ENCODE measurements around the gene RALGPS2. TPM values are rescaled to one million over a fixed set of nuclear protein-coding genes. Genes with fewer than 3 reads are reported as not detected.

Gene RALGPS2
- total and polyA plus RNA-seq, 2 of the 13 experiments (the other 11 are each of a cell fraction or from before 2014, with no cell fraction given) = 15.6 to 36.0 TPM

GRCh38 chr1:178870221-178870620, 145.2 kb downstream of the RALGPS2 start:
- H3K36me3 ChIP-seq (replicated peaks in 1 of 2; ENCODE audit: control insufficient read depth in 1 of 2, insufficient read depth in 2 of 2, low read length in 2 of 2) = no peaks in the 10 kb centered on the region; a peak in 1 of 5 replicates
- WGBS (ENCODE audit: low lambda C conversion rate) = 63% methylated on average over 1 of the region's 1 CpG
- H3K27me3 ChIP-seq (ENCODE audit: control insufficient read depth in 1 of 2, insufficient read depth in 2 of 2, low read length in 2 of 2) = no peaks in the 10 kb centered on the region
- ChIA-PET POLR2A (no interaction called here), CTCF (ENCODE audit: low intra/inter-chr PET ratio, low total read pairs) (no interaction called here)
- peak overlapping the region; percentile 46 to 75 (median 68); a peak in 5 of 6 replicates for H3K4me3 ChIP-seq (replicated peaks in 1 of 3; ENCODE audit: insufficient read depth in 1 of 3, low read depth in 2 of 3, low read length in 3 of 3)
- ATAC-seq (no peak), DNase-seq (ENCODE audit: low spot score) (no peak), FAIRE-seq (no peak)
- peak overlapping the region; percentile 63 for H3K27ac ChIP-seq (ENCODE audit: extremely low read length, insufficient read depth, low read length)
- no peaks in the 10 kb centered on the region; the same call in 1 of the 2 replicates for H4K20me1 ChIP-seq (ENCODE audit: insufficient read depth, low read length)
- peaks cover 54% of the 10 kb centered on the region for H3K4me1 ChIP-seq (ENCODE audit: insufficient read depth, low read length)
- in situ Hi-C loops (cut with HindIII; ENCODE audit: extremely low pct_ligation_motif_present, low pct_unique_long_range_greater_than_20kb) = no loop called here
- no peaks in the 10 kb centered on the region for H3K9me3 ChIP-seq (ENCODE audit: low read length)
- 0 out of 2 replicates have a peak, but pooled peaks have one; percentile 42 for TF ChIP-seq HNRNPUL1 (IDR thresholded peaks at IDR 0.05; ENCODE audit: low read depth, low read length)
- no peak for TF ChIP-seq GATAD1 (CRISPR knock-in tag; IDR thresholded peaks at IDR 0.05)
- H3K9ac ChIP-seq (ENCODE audit: insufficient read depth, low read depth, low read length) = peak overlapping the region; percentile 31; the same call in 1 of the 2 replicates
- peaks cover 19% of the 10 kb centered on the region for H3K79me2 ChIP-seq (ENCODE audit: insufficient read depth, low read length)
- BruUV-seq (replicated peaks) = TSS peak; percentile 52
- peak overlapping the region; percentile 75 for H3K4me2 ChIP-seq (ENCODE audit: low read depth, low read length)
- intact Hi-C loops (cut with micrococcal nuclease; ENCODE audit: unreplicated experiment) = loop anchor here (2.0 to 10.0 kb wide), 4 partner anchors 47 to 325 kb away; no protein-coding TSS in a partner anchor
- H2AFZ ChIP-seq (ENCODE audit: low read length) = no peak overlapping the region

- FAIRE-seq (peak; percentile 34), ATAC-seq (peak; percentile 88), DNase-seq (ENCODE audit: low spot score) (peak; percentile 88)
- ChIA-PET CTCF (ENCODE audit: low intra/inter-chr PET ratio, low total read pairs) (no interaction called here), POLR2A (interaction anchor here (1.0 to 1.1 kb wide), 2 partner anchors 11 to 46 kb away, joined by 4 read pairs; no protein-coding TSS in a partner anchor)
- peaks cover 54% of the 10 kb centered on the region for H3K4me1 ChIP-seq (ENCODE audit: insufficient read depth, low read length)
- no TSS peak for BruUV-seq (replicated peaks)
- peak within 1 kb of the TSS; percentile 33; the same call in 1 of the 2 replicates for H3K9ac ChIP-seq (ENCODE audit: insufficient read depth, low read depth, low read length)
- intact Hi-C loops (cut with micrococcal nuclease; ENCODE audit: unreplicated experiment) = loop anchor here (2.0 to 10.0 kb wide), 4 partner anchors 46 to 326 kb away; no protein-coding TSS in a partner anchor
- H3K4me3 ChIP-seq (replicated peaks in 1 of 3; ENCODE audit: insufficient read depth in 1 of 3, low read depth in 2 of 3, low read length in 3 of 3) = peak within 1 kb of the TSS; percentile 46 to 75 (median 68)
- WGBS (ENCODE audit: low lambda C conversion rate) = 3% methylated on average over 4 of the region's 4 CpGs
- peak within 1 kb of the TSS; percentile 63 for H3K27ac ChIP-seq (ENCODE audit: extremely low read length, insufficient read depth, low read length)
- in situ Hi-C loops (cut with HindIII; ENCODE audit: extremely low pct_ligation_motif_present, low pct_unique_long_range_greater_than_20kb) = no loop called here
- H3K9me3 ChIP-seq (ENCODE audit: low read length) = no peaks in the 10 kb centered on the region
- H3K4me2 ChIP-seq (ENCODE audit: low read depth, low read length) = peak within 1 kb of the TSS; percentile 75
- H3K27me3 ChIP-seq (ENCODE audit: control insufficient read depth in 1 of 2, insufficient read depth in 2 of 2, low read length in 2 of 2) = no peaks in the 10 kb centered on the region
- no peak within 1 kb of the TSS for H2AFZ ChIP-seq (ENCODE audit: low read length)
- no peaks in the 10 kb centered on the region; the same call in 1 of the 2 replicates for H4K20me1 ChIP-seq (ENCODE audit: insufficient read depth, low read length)
- peaks cover 19% of the 10 kb centered on the region for H3K79me2 ChIP-seq (ENCODE audit: insufficient read depth, low read length)
- H3K36me3 ChIP-seq (replicated peaks in 1 of 2; ENCODE audit: control insufficient read depth in 1 of 2, insufficient read depth in 2 of 2, low read length in 2 of 2) = no peaks in the 10 kb centered on the region
- TF ChIP-seq ZNF496 (CRISPR knock-in tag; IDR thresholded peaks at IDR 0.05; ENCODE audit: insufficient replicate concordance) (no peak), ZNF44 (CRISPR knock-in tag; IDR thresholded peaks at IDR 0.05) (no peak), ZKSCAN5 (CRISPR knock-in tag; IDR thresholded peaks at IDR 0.05) (no peak), TBL1XR1 (IDR thresholded peaks at IDR 0.05; ENCODE audit: borderline replicate concordance, low read length, partially characterized antibody) (no peak), ZNF101 (CRISPR knock-in tag; IDR thresholded peaks at IDR 0.05; ENCODE audit: borderline replicate concordance, low read depth) (no peak), SMAD1 (CRISPR knock-in tag; IDR thresholded peaks at IDR 0.05; ENCODE audit: borderline replicate concordance, low read depth) (no peak), HCFC1 (IDR thresholded peaks at IDR 0.05; ENCODE audit: low read depth, low read length) (no peak), ZNF577 (CRISPR knock-in tag; IDR thresholded peaks at IDR 0.05; ENCODE audit: borderline replicate concordance, low read depth) (no peak), ZKSCAN1 (IDR thresholded peaks at IDR 0.05; ENCODE audit: low read length) (no peak), POGZ (CRISPR knock-in tag; IDR thresholded peaks at IDR 0.05) (peak; percentile 27; the same call in 1 of the 2 replicates), ZNF547 (CRISPR knock-in tag; IDR thresholded peaks at IDR 0.05) (no peak), ZNF704 (CRISPR knock-in tag; IDR thresholded peaks at IDR 0.05; ENCODE audit: borderline replicate concordance) (no peak)
Measured at GRCh38 chr1:178870944-178871343, 145.9 kb downstream of the RALGPS2 start, which contains the start of gene ANGPTL1. ANGPTL1 (minus strand) TSS chr1:178871077; CDS start chr1:178865776, 5,301 bp downstream.

All from HepG2 (cell line).